Kidney tubule cell (primary cell): ENCODE data around the gene GFOD1.
A peak's percentile ranks its signal among the peaks of the same experiment; 100 is the strongest.
"Not testable (repeated sequence)": the region's sequence is repeated elsewhere in the genome, so short reads cannot be mapped to it uniquely, and the experiment has no call there.

ENCODE experiments used
- DNase-seq: peaks from one replicate; pipeline ENCODE4 v3.0.0-alpha.2; 2018; ENCODE audit warnings: low spot score

GFOD1 gene

GRCh38 chr6:13511913-13512717 is 24.7 kb upstream of the GFOD1 start:
- no peak for DNase-seq

- not testable (repeated sequence) for DNase-seq
These were observed 23.8 kb upstream of the GFOD1 start for GRCh38 chr6:13511141-13511571.

- DNase-seq, result not testable (repeated sequence)
These were observed 23.0 kb upstream of the GFOD1 start for GRCh38 chr6:13510433-13510832.

- DNase-seq, result no peak
These were observed 21.6 kb upstream of the GFOD1 start for GRCh38 chr6:13508711-13509705.

- no peak for DNase-seq
These were observed 20.0 kb upstream of the GFOD1 start for GRCh38 chr6:13507306-13507860.

- DNase-seq, result no peak
These were observed 17.9 kb upstream of the GFOD1 start for GRCh38 chr6:13505345-13505734.

- DNase-seq, result no peak
These were observed 17.4 kb upstream of the GFOD1 start for GRCh38 chr6:13504611-13505344.

- DNase-seq, result no peak
These were observed 13.5 kb upstream of the GFOD1 start for GRCh38 chr6:13500915-13501314.

- DNase-seq, result peak; percentile 73
These were observed 12.9 kb upstream of the GFOD1 start for GRCh38 chr6:13500264-13500663.

GRCh38 chr6:13496513-13497190 is 9.3 kb upstream of the GFOD1 start:
- DNase-seq, result peak; percentile 45

GRCh38 chr6:13495818-13496217 is 8.4 kb upstream of the GFOD1 start:
- no peak for DNase-seq

GRCh38 chr6:13495112-13495776 is 7.8 kb upstream of the GFOD1 start:
- DNase-seq, result no peak

- no peak for DNase-seq
These were observed 6.7 kb upstream of the GFOD1 start for GRCh38 chr6:13494137-13494536.

GRCh38 chr6:13493147-13493546 is 5.7 kb upstream of the GFOD1 start:
- DNase-seq, result no peak

- no peak for DNase-seq
These were observed 5.0 kb upstream of the GFOD1 start for GRCh38 chr6:13492357-13492756.

- no peak for DNase-seq
These were observed 4.1 kb upstream of the GFOD1 start for GRCh38 chr6:13491538-13491937.

GRCh38 chr6:13490402-13490801 is 3.0 kb upstream of the GFOD1 start:
- DNase-seq, result no peak

- DNase-seq, result no peak
These were observed 1.5 kb upstream of the GFOD1 start for GRCh38 chr6:13488896-13489237.

- DNase-seq, result no peak
These were observed 855 bp upstream of the GFOD1 start for GRCh38 chr6:13488015-13488895.

- peak; percentile 62 for DNase-seq
These were observed 700 bp downstream of the GFOD1 start for GRCh38 chr6:13486679-13487121.
